Fibroblast of mammary gland (primary cell): ENCODE measurements around the gene RASGEF1B.

ENCODE experiments used
- DNase-seq: peaks from one replicate; pipeline ENCODE4 v3.0.0-alpha.2; 2010; ENCODE audit warnings: low read depth
- H3K4me3 ChIP-seq: 2 replicates; pipeline ENCODE4 v1.5.1; 2011; ENCODE audit warnings: low read depth, mild to moderate bottlenecking, low read length, moderate library complexity; ENCODE audit not compliant: control insufficient read depth
- TF ChIP-seq, protein P1 (sequence below): conservative IDR thresholded peaks from 2 replicates; pipeline ENCODE4 v1.5.1; 2011; ENCODE audit warnings: low read depth, low read length, inconsistent platforms; ENCODE audit not compliant: control insufficient read depth, insufficient read depth

RASGEF1B gene

DNA sequence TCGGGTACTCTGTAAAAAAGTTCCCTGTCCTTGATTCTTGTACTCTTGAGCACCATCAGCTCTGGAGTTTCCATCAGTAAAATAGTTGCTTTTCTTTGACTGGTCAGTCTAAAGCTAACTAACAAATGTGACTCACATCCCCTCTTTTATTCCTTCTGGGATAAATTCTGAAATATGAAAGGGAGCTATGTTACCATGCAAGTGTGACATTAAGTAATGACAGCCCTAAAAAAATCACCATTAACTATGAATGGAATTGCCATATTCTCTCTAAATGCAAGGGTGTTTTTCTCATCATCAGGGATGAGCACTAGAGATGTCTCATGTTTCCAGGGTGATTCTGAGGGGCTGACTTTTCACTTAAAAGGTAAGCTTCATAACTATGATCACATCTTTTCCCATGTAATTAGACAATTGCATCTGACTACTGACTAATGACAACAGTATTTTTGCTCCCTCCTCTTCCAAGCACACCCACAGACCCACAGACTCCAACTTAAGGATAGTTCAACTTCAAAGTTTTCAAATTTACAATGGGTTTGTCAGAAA, 26.9 kb upstream of the RASGEF1B start:
- no peak for DNase-seq
- no peak overlapping the region for H3K4me3 ChIP-seq
- TF ChIP-seq, protein P1, sequence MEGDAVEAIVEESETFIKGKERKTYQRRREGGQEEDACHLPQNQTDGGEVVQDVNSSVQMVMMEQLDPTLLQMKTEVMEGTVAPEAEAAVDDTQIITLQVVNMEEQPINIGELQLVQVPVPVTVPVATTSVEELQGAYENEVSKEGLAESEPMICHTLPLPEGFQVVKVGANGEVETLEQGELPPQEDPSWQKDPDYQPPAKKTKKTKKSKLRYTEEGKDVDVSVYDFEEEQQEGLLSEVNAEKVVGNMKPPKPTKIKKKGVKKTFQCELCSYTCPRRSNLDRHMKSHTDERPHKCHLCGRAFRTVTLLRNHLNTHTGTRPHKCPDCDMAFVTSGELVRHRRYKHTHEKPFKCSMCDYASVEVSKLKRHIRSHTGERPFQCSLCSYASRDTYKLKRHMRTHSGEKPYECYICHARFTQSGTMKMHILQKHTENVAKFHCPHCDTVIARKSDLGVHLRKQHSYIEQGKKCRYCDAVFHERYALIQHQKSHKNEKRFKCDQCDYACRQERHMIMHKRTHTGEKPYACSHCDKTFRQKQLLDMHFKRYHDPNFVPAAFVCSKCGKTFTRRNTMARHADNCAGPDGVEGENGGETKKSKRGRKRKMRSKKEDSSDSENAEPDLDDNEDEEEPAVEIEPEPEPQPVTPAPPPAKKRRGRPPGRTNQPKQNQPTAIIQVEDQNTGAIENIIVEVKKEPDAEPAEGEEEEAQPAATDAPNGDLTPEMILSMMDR = no peak

DNA sequence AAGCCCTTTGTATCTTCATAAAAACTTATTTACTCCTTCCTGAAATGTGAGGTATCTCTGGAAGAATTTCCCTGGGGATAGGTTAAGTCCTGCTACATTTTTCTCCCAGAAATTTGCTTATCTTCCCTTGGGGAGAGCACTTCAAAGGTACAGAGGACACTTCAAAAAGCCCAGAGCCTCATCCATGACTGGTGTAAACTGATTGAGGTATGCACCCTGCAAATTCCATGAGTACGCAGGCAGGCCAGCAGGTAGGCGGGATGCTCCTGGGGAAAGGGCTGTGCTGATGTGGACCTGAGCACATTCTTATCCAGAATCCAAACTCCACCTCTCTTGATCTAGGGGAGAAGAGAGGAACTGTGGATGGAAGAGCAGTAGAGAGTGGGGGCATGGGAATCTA, 26.3 kb upstream of the RASGEF1B start:
- H3K4me3 ChIP-seq = no peak overlapping the region
- TF ChIP-seq, protein P1 = no peak
- DNase-seq = no peak

DNA sequence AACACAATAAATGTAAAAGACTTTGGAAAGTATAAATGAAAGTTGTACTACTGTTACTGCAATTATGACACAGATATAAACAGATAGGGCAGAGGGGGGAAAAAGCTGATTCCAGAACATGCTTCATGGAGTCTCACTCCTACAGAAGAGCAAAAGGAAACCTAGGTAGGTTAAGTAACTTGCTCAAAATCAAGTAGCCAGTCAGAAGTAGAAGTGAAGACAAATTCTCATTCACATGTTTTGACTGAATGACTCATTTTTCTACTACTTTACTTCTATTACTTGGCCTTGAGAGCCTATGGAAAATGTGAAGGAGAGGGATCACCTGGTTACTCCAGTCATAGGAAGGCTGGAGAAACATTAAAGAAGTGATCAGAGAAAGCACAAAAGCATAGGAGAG, 23.6 kb upstream of the RASGEF1B start:
- H3K4me3 ChIP-seq = no peak overlapping the region
- DNase-seq = no peak
- TF ChIP-seq, protein P1 = no peak

DNA sequence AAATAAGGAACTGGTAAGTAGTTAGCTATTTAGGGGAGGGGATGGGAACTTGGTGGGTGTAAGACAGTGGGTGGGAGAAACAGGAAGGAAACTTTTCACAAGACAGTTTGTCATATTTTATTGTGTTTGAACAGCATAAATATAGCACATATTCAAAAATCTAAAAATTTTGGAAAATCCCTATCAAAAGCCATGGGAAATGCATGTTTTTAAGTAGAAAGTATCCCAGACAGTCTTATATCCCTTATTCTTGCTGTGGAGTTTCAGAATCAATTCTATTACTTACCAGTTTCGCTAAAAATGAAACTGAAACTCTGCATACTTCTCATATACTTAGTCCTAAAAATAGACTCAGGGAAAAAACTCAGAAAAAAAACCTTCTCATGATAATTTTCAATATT, 22.3 kb upstream of the RASGEF1B start:
- H3K4me3 ChIP-seq = no peak overlapping the region
- DNase-seq = no peak
- TF ChIP-seq, protein P1 = no peak

DNA sequence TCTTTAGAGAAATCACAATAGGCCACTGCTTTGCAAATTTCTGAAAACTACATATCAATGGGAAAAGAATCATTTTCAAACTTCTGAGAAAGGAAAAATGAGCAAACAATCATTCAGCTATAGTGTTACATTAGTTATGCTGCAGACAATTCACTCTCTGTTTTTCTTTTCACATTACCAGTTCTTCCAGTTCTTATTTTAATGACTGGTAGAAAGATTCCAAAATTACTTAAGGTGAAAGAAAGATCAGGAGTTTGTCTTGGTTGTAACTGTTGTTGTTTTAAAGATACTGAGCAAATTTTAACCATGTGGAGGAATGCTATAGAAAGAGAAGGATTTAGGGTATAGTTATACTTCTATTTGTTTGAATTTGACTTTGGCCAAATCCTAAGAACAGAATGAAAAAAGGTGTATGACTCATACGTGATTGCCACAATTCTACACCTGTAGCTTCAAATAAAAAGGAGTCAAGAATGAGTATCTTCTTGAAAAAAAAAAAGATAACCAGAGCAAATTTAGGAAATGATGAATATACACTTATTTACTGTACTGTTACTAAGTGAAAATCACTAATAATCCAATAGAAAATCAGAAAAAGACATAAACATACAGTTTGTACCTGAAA, 21.0 kb upstream of the RASGEF1B start:
- TF ChIP-seq, protein P1 = no peak
- H3K4me3 ChIP-seq = no peak overlapping the region
- no peak for DNase-seq

DNA sequence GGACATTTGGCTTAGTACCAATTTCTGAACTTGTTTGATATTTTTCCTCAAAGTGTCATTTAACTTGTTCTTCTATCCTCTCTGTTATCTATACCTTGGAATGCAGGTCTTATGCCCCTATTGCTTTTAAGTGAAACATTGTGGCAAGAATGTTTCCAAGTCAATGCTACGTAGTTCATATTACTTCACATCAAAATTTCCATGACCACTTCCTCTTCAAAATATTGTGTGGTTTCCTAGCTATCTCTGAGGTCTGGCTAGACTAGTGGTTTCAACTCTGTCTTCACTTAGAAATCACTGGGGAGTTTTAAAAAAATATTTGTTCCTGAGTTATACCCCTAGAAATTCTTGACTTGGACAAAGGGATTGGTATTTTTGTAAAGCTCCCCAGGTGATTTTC, 20.2 kb upstream of the RASGEF1B start:
- no peak for DNase-seq
- TF ChIP-seq, protein P1 = no peak
- H3K4me3 ChIP-seq = no peak overlapping the region
